Measurements from ENCODE around the gene CLIC3.

DNA sequence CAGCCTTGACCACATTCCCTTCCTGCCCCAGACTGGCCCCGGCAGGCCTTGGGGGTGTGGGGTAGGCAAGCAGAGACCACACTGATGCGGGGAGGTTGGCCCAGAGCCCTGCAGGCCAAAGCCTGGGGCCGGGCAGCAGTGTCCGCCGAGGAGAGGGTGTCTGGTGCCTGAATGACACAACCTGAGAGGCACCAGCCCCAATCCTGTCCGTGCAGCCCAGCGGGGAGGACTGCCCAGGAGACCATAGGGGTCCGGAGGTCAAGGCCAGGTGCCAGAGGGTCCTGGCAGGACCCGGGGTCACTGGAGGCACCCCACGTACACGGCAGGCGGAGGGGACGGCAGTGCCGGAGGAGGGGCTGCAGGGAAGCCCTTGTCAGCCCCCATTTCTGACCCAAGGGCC lies 24.6 kb downstream of the CLIC3 start:
- TF ChIP-seq POLR2A (IDR thresholded peaks at IDR 0.05) (no peak), POLR2AphosphoS5 (IDR thresholded peaks at IDR 0.05) (peak in 1 of 3 donors; percentile 23)
- TF ChIP-seq, protein P1, sequence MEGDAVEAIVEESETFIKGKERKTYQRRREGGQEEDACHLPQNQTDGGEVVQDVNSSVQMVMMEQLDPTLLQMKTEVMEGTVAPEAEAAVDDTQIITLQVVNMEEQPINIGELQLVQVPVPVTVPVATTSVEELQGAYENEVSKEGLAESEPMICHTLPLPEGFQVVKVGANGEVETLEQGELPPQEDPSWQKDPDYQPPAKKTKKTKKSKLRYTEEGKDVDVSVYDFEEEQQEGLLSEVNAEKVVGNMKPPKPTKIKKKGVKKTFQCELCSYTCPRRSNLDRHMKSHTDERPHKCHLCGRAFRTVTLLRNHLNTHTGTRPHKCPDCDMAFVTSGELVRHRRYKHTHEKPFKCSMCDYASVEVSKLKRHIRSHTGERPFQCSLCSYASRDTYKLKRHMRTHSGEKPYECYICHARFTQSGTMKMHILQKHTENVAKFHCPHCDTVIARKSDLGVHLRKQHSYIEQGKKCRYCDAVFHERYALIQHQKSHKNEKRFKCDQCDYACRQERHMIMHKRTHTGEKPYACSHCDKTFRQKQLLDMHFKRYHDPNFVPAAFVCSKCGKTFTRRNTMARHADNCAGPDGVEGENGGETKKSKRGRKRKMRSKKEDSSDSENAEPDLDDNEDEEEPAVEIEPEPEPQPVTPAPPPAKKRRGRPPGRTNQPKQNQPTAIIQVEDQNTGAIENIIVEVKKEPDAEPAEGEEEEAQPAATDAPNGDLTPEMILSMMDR (IDR thresholded peaks at IDR 0.05 in 8 of 11, conservative IDR thresholded peaks at IDR 0.05 in 3 of 11), result no peak

Data from spleen (tissue), 7 donors.